SK-N-SH (cell line): ENCODE results near the gene FTO.

Experiments
- CHD2 ChIP-seq: fragments of 150-350 bp; IDR thresholded peaks from 2 replicates; pipeline ENCODE4 v1.6.1; 2018; ENCODE audit warnings: low read length; ENCODE audit not compliant: partially characterized antibody
- CTCF ChIP-seq: fragments of 200-600 bp; sonication (generic); IDR thresholded peaks from 2 replicates; pipeline ENCODE4 v1.6.1; 2017; ENCODE audit warnings: antibody characterized with exemption, mild to moderate bottlenecking, moderate library complexity
- EZH2phosphoT487 ChIP-seq: fragments of 200-600 bp; sonication (generic); IDR thresholded peaks from 2 replicates; pipeline ENCODE4 v1.6.1; 2017; ENCODE audit warnings: low read depth, mixed run types, mild to moderate bottlenecking, antibody characterized with exemption, moderate library complexity, borderline replicate concordance
- JUND ChIP-seq: IDR thresholded peaks from 2 replicates; pipeline ENCODE4 v1.4.0; 2012
- MAX ChIP-seq: IDR thresholded peaks from 2 replicates; pipeline ENCODE4 v1.4.0; 2012; ENCODE audit warnings: low read depth
- NRF1 ChIP-seq: IDR thresholded peaks from 2 replicates; pipeline ENCODE4 v1.6.1; 2012; ENCODE audit warnings: low read depth, mild to moderate bottlenecking, low read length
- RAD21 ChIP-seq: IDR thresholded peaks from 2 replicates; pipeline ENCODE4 v1.6.1; 2012; ENCODE audit warnings: mild to moderate bottlenecking, low read length
- RCOR1 ChIP-seq: fragments of 150-350 bp; IDR thresholded peaks from 2 replicates; pipeline ENCODE4 v1.6.1; 2017; ENCODE audit warnings: antibody characterized with exemption, low read length
- RXRA ChIP-seq: IDR thresholded peaks from 2 replicates; pipeline ENCODE4 v1.4.0; 2012; ENCODE audit warnings: low read depth, mild to moderate bottlenecking, borderline replicate concordance
- SIN3A ChIP-seq: IDR thresholded peaks from 2 replicates; pipeline ENCODE4 v1.6.1; 2012; ENCODE audit warnings: low read depth, mild to moderate bottlenecking, low read length, moderate library complexity, borderline replicate concordance
- SMC3 ChIP-seq: IDR thresholded peaks from 2 replicates; pipeline ENCODE4 v1.6.1; 2012; ENCODE audit warnings: low read depth, low read length, improper control_type of control experiment
- TAF1 ChIP-seq: IDR thresholded peaks from 2 replicates; pipeline ENCODE4 v1.6.1; 2012; ENCODE audit warnings: low read depth, mild to moderate bottlenecking, low read length, moderate library complexity, borderline replicate concordance
- TEAD4 ChIP-seq: IDR thresholded peaks from 2 replicates; pipeline ENCODE4 v1.4.0; 2012; ENCODE audit warnings: mild to moderate bottlenecking, borderline replicate concordance; ENCODE audit not compliant: insufficient read depth
- USF2 ChIP-seq: fragments of 150-350 bp; IDR thresholded peaks from 2 replicates; pipeline ENCODE4 v1.6.1; 2017; ENCODE audit warnings: antibody characterized with exemption, low read length, low read depth, borderline replicate concordance

- no peak for TF ChIP-seq CTCF
- TF ChIP-seq RXRA, result no peak
- no peak for TF ChIP-seq RAD21
- TF ChIP-seq JUND, result no peak
- no peak for TF ChIP-seq NRF1
- no peak for TF ChIP-seq SIN3A
- TF ChIP-seq MAX, result no peak
- no peak for TF ChIP-seq TAF1
- no peak for TF ChIP-seq TEAD4
- no peak for TF ChIP-seq RCOR1
- no peak for TF ChIP-seq USF2
- no peak for TF ChIP-seq CHD2
- TF ChIP-seq EZH2phosphoT487, result no peak
- TF ChIP-seq SMC3, result no peak
Measured at GRCh38 chr16:54107583-54108202, 403.7 kb downstream of the FTO start.
